NT2/D1 (cell line): ENCODE results near the gene ICAM3.

Source experiments
- YY1 ChIP-seq: IDR thresholded peaks from 2 replicates; pipeline ENCODE4 v1.6.1; 2011; ENCODE audit not compliant: insufficient read length, insufficient read depth
- ZNF274 ChIP-seq: IDR thresholded peaks from 2 replicates; pipeline ENCODE4 v1.6.1; 2011; ENCODE audit warnings: mild to moderate bottlenecking, low read depth, low read length

- no peak for TF ChIP-seq YY1
- no peak for TF ChIP-seq ZNF274
Observed at GRCh38 chr19:10284960-10285278, 54.5 kb downstream of the ICAM3 start.
